Right lobe of liver (tissue), 6 donors: ENCODE data around the gene CYP20A1. TPM values are rescaled to one million over a fixed set of nuclear protein-coding genes. Genes with fewer than 3 reads are reported as not detected.
A peak's percentile ranks its signal among the peaks of the same experiment; 100 is the strongest.

Source experiments
- ATAC-seq, 4 donors: fragments of 200-7000 bp; cut with Tn5 transposase; one replicate each; pipeline ENCODE4 v1.9.1; 2020; ENCODE audit warnings: mild to moderate bottlenecking in 4 of 4, moderate library complexity in 4 of 4
- DNase-seq, 3 donors: peaks; one replicate each; pipeline ENCODE4 v3.0.0-alpha.2; 2020
- H3K27ac ChIP-seq, 3 donors: fragments of 200-600 bp; one replicate each; pipeline ENCODE4 v1.8.0; 2022
- H3K27me3 ChIP-seq, 2 donors: fragments of 200-600 bp; one replicate each; pipeline ENCODE4 v1.8.0; 2022
- H3K36me3 ChIP-seq, 4 donors: fragments of 200-600 bp; sonication (generic) in 1 of 4; one replicate each; pipeline versions ENCODE4 v1.5.1 to v1.8.0; 2017 to 2022; ENCODE audit warnings: control low read depth in 1 of 4
- H3K4me1 ChIP-seq, 4 donors: fragments of 200-600 bp; sonication (generic) in 1 of 4; one replicate each; pipeline versions ENCODE4 v1.5.1 to v1.8.0; 2017 to 2022; ENCODE audit warnings: control low read depth in 1 of 4
- H3K4me3 ChIP-seq, 3 donors: fragments of 200-600 bp; one replicate each; pipeline ENCODE4 v1.8.0; 2022
- H3K9me3 ChIP-seq, 4 donors: fragments of 200-600 bp; sonication (generic) in 1 of 4; one replicate each; pipeline versions ENCODE4 v1.5.1 to v1.8.0; 2017 to 2022; ENCODE audit warnings: control low read depth in 1 of 4
- CTCF ChIP-seq, 4 donors: fragments of 200-600 bp in 3 of 4; fragments of 450-650 bp in 1 of 4; IDR thresholded peaks; one replicate each; pipeline versions ENCODE4 v1.5.1 to v1.8.0; 2016 to 2022; ENCODE audit warnings: antibody characterized with exemption in 4 of 4, mild to moderate bottlenecking in 2 of 4
- POLR2A ChIP-seq: fragments of 450-650 bp; IDR thresholded peaks from one replicate; pipeline ENCODE4 v1.6.1; 2017; ENCODE audit warnings: antibody characterized with exemption, mild to moderate bottlenecking
- WGBS: methylation state at CpG from one replicate; pipeline ENCODE4 v1.1.6; 2018; ENCODE audit warnings: low coverage, low lambda C conversion rate; ENCODE audit not compliant: insufficient coverage; ENCODE audit errors: missing lambda C conversion rate; 5-methylcytosine and 5-hydroxymethylcytosine counted together
- intact Hi-C, 2 donors: fragments of 100-400 bp; cut with DNase I; formaldehyde crosslinking; loops; one replicate each; pipeline versions ENCODE4 v1.11.2 to v1.14.1; 2022
- total RNA-seq, 6 experiments: library from RNA; depleted of rRNA in 2 of 6; stranded (reverse); fragments of >200 nt in 2 of 6; fragmentation: NEBNext Ultra II Directional in 3 of 6; extraction: Animal tissue kit (Norgen Biotek cat#: 25700) in 3 of 6; gene quantifications; one replicate each; pipeline versions ENCODE4 v1.1.0 to v1.2.4, GENCODE V29; 2016 to 2023
- donor health status: DM: no; HTN: yes; CAD: no.
- donor health status: DM: no; HTN: no; CAD: no.
- donor health status: DM: no; HTN: no; CAD: no.
- donor health status: DM: no; HTN: yes; CAD: no.
- donor health status: DM: no; HTN: yes; CAD: no.

Gene CYP20A1
- total RNA-seq, 6 experiments from 2014 or later: 13.1 to 20.8 (median 16.4) TPM

DNA sequence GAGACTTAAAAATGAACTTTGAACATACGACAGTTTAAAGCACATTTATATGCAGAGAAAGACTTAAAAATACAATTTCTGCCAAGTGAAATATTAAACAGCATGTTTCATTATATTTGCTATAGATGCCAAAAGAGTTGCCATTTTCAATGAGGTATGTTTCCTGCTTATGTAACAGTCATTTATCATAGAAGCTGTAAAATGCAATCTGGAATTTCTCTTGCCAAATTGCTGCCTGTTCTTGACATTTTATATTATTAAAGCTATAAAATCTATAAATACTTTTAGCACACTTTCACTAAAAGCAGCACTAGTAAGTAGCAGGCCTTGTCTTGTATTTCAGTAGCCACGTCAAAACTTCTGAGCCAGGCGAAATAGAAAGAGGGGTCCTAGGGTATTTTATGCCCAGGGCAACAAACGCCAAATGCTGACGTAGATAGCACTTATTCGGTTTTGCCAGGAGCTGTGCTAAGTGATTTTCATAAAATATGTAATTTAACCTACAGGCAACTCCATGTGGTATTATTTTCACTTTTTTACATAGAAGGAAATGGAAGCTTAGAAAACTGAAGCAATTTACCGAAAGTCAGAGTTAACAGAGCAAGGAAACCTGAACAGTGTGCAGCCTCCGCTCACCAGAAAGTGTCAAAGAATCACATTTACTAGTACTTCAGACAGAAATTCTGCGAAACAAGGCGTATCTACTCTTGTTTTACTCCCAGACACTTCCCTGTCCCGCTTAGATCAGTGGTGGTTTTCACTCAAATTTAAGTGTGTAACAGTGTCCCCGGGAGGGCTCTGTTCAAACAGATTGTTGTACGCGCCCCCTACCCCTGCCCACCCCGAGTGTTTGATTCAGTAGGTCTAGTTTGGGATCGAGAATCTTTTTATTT lies 1.2 kb upstream of the CYP20A1 start:
- peak overlapping the region in 2 of 3 donors; percentile 75 to 95 for H3K4me3 ChIP-seq
- DNase-seq (no peak), ATAC-seq (no peak)
- no peaks in the 10 kb centered on the region for H3K9me3 ChIP-seq
- WGBS: 94% methylated on average over 15 of the region's 16 CpGs
- TF ChIP-seq CTCF (IDR thresholded peaks at IDR 0.05) (no peak), POLR2A (no peak)
- no peaks in the 10 kb centered on the region for H3K27me3 ChIP-seq
- H3K4me1 ChIP-seq: peaks cover 0 to 15% (median 4%) of the 10 kb centered on the region in 4 donors
- intact Hi-C loops: no loop called here
- H3K36me3 ChIP-seq: peaks cover 0 to 2% (median 0%) of the 10 kb centered on the region in 4 donors
- no peak overlapping the region for H3K27ac ChIP-seq

- DNase-seq (no peak), ATAC-seq (peak in 1 of 4 donors; percentile 0)
- Histone ChIP-seq H3K36me3 (peaks cover 0 to 2% (median 0%) of the 10 kb centered on the region in 4 donors), H3K4me3 (peak overlapping the region; percentile 69 to 95 (median 75)), H3K9me3 (no peaks in the 10 kb centered on the region), H3K4me1 (peaks cover 0 to 15% (median 4%) of the 10 kb centered on the region in 4 donors), H3K27ac (peak overlapping the region; percentile 87 to 92 (median 90)), H3K27me3 (no peaks in the 10 kb centered on the region)
- no peak for TF ChIP-seq POLR2A
- TF ChIP-seq CTCF (IDR thresholded peaks at IDR 0.05): no peak
- intact Hi-C loops: no loop called here
- 22% methylated on average over 18 of the region's 22 CpGs for WGBS
These were observed 520 bp upstream of the CYP20A1 start for GRCh38 chr2:203238292-203238703.

- no peak for DNase-seq
- no peak overlapping the region for H3K27ac ChIP-seq
These were observed 1.7 kb downstream of the CYP20A1 start for GRCh38 chr2:203240491-203240890.

DNA sequence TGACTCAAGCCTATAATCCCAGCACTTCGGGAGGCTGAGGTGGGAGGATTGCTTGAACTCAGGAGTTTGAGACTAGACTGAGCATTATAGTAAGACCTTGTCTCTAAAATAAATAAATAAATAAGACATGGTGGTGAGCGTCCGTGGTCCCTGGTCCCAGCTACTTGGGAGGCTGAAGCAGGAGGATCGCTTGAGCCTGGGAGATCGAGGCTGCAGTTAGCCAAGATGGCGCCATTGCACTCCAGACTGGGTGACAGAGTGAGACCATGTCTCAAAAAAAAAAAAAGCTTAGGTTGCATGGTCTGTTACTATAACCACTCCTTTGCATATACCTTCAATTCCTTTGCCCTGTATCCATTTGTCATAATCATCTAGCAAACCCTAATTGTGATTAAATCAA lies 3.7 kb downstream of the CYP20A1 start:
- TF ChIP-seq POLR2A (no peak), CTCF (IDR thresholded peaks at IDR 0.05) (no peak)
- WGBS: 100% methylated on average over 3 of the region's 6 CpGs
- DNase-seq (no peak), ATAC-seq (no peak)
- intact Hi-C loops: no loop called here
- peaks cover 0 to 8% (median 1%) of the 10 kb centered on the region in 4 donors for H3K36me3 ChIP-seq
- H3K4me1 ChIP-seq: peaks cover 0 to 15% (median 6%) of the 10 kb centered on the region in 4 donors
- H3K27ac ChIP-seq: no peak overlapping the region
- H3K9me3 ChIP-seq: no peaks in the 10 kb centered on the region
- no peak overlapping the region for H3K4me3 ChIP-seq
- no peaks in the 10 kb centered on the region for H3K27me3 ChIP-seq

More at GRCh38 chr2:203240491-203240890, 1.7 kb downstream of the CYP20A1 start:
- peaks cover 0 to 15% (median 6%) of the 10 kb centered on the region in 4 donors for H3K4me1 ChIP-seq
- H3K9me3 ChIP-seq: no peaks in the 10 kb centered on the region
- intact Hi-C loops: no loop called here
- no peaks in the 10 kb centered on the region for H3K27me3 ChIP-seq
- 70% methylated on average over 5 of the region's 5 CpGs for WGBS
- peaks cover 0 to 4% (median 0%) of the 10 kb centered on the region in 4 donors for H3K36me3 ChIP-seq
- ATAC-seq: no peak
- H3K4me3 ChIP-seq: peak overlapping the region in 1 of 3 donors; percentile 75
- TF ChIP-seq CTCF (IDR thresholded peaks at IDR 0.05) (no peak), POLR2A (no peak)
